OCI-LY7 (cell line): ENCODE data around the gene MTCH2. TPM values are rescaled to one million over a fixed set of nuclear protein-coding genes. Genes with fewer than 3 reads are reported as not detected.

ENCODE experiments used
- BruUV-seq: library from RNA; stranded (reverse); fragments of 400-500 nt; replicated peaks from 2 replicates; lab custom pipeline; 2021; lab: Mats Ljungman, UMichigan
- CTCF ChIA-PET: fragments of 300-600 bp; sonication (Branson Sonifier 250); formaldehyde crosslinking; loops from one replicate; lab custom pipeline; 2022; ENCODE audit warnings: antibody characterized with exemption; ENCODE audit not compliant: unreplicated experiment; lab: Charles Lee
- POLR2A ChIA-PET: fragments of 300-600 bp; sonication (Branson Sonifier 250); formaldehyde crosslinking; loops from one replicate; lab custom pipeline; 2022; ENCODE audit warnings: antibody characterized with exemption; lab: Charles Lee
- DNase-seq: peaks from one replicate; pipeline ENCODE4 v3.0.0-alpha.2; 2015; ENCODE audit warnings: low spot score
- H2AFZ ChIP-seq: fragments of 200-600 bp; sonication (generic), shearing (Covaris generic); 2 replicates; pipeline ENCODE4 v1.6.1; 2014; ENCODE audit warnings: mild to moderate bottlenecking, antibody characterized with exemption, low read length, moderate library complexity
- H3K27ac ChIP-seq: fragments of 200-600 bp; sonication (generic); 2 replicates; pipeline ENCODE4 v1.5.1; 2014; ENCODE audit warnings: mixed run types, low read depth, mild to moderate bottlenecking, moderate library complexity, low read length, inconsistent platforms; ENCODE audit not compliant: poor library complexity, severe bottlenecking
- H3K36me3 ChIP-seq: fragments of 200-600 bp; sonication (generic); 2 replicates; pipeline ENCODE4 v1.6.1; 2014; ENCODE audit warnings: mild to moderate bottlenecking, antibody characterized with exemption, low read length, moderate library complexity, mixed read lengths; ENCODE audit not compliant: insufficient read depth
- H3K4me1 ChIP-seq: fragments of 200-600 bp; sonication (generic); 2 replicates; pipeline ENCODE4 v1.5.1; 2014; ENCODE audit warnings: mild to moderate bottlenecking, low read length; ENCODE audit not compliant: insufficient read depth, poor library complexity, severe bottlenecking
- H3K4me2 ChIP-seq: fragments of 200-600 bp; sonication (generic); 2 replicates; pipeline ENCODE4 v1.6.1; 2014; ENCODE audit warnings: mild to moderate bottlenecking, low read length
- H3K4me3 ChIP-seq: fragments of 200-600 bp; sonication (generic); 2 replicates; pipeline ENCODE4 v1.5.1; 2014; ENCODE audit warnings: mild to moderate bottlenecking, low read depth, low read length; ENCODE audit not compliant: poor library complexity, severe bottlenecking
- H3K79me2 ChIP-seq: fragments of 200-600 bp; sonication (generic); 2 replicates; pipeline ENCODE4 v1.6.1; 2016; ENCODE audit warnings: low read depth, mild to moderate bottlenecking, low read length, moderate library complexity, mixed read lengths; ENCODE audit not compliant: insufficient read depth
- H3K9me2 ChIP-seq: fragments of 200-600 bp; sonication (generic); 2 replicates; pipeline ENCODE4 v1.6.1; 2016; ENCODE audit warnings: mild to moderate bottlenecking, low read length, mixed read lengths; ENCODE audit not compliant: insufficient read depth
- H3K9me3 ChIP-seq: fragments of 200-600 bp; sonication (generic); 2 replicates; pipeline ENCODE4 v1.6.1; 2014; ENCODE audit warnings: mild to moderate bottlenecking, mixed run types, low read length, mixed read lengths
- H4K20me1 ChIP-seq: fragments of 200-600 bp; sonication (generic); 2 replicates; pipeline ENCODE4 v1.6.1; 2014; ENCODE audit warnings: mild to moderate bottlenecking, antibody characterized with exemption, low read length, moderate library complexity, mixed read lengths; ENCODE audit not compliant: insufficient read depth
- EZH2phosphoT487 ChIP-seq: fragments of 200-600 bp; sonication (generic); IDR thresholded peaks from 2 replicates; pipeline ENCODE4 v1.6.1; 2018; ENCODE audit warnings: low read depth, borderline replicate concordance, mild to moderate bottlenecking, mixed run types, antibody characterized with exemption, low read length, moderate library complexity, mixed read lengths
- intact Hi-C: fragments of 100-400 bp; cut with micrococcal nuclease; formaldehyde crosslinking; loops from one replicate; pipeline ENCODE4 v1.10.0; 2022; ENCODE audit not compliant: unreplicated experiment
- total RNA-seq, 2 experiments: library from RNA; depleted of rRNA in 1 of 2; stranded (reverse); fragments of >200 nt in 1 of 2; shearing (Covaris generic) in 1 of 2; gene quantifications; 2 replicates each; pipeline ENCODE4 v1.2.3, GENCODE V29; 2014 to 2022
- TF ChIP-seq, protein P1 (sequence below): fragments of 200-600 bp; sonication (generic); conservative IDR thresholded peaks from 2 replicates; pipeline ENCODE4 v1.5.1; 2014; ENCODE audit warnings: mild to moderate bottlenecking, antibody characterized with exemption, low read length, moderate library complexity, mixed read lengths

Gene MTCH2
- total RNA-seq, 2 experiments from 2014 or later = 64.8 to 119 TPM

DNA sequence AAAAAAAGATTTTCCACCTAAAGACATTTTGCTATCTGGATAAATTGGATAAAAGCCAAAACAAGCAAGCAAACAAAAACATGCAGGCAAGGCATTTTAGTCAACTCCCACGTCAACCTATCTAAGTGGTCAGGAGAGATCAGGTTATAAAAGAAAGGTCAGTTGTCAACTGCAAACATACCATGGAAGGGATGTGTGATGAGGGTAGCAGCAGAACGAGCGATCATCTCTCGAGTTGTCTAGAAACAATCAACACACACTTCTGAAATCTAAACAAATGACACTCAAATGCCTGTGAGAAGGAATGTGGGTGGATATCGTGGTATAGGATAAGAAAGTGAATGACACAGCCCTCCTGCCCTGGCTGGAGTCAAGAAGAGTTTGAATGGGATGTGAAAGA lies 10.9 kb downstream of the MTCH2 start:
- H3K79me2 ChIP-seq = no peaks in the 10 kb centered on the region
- peaks cover 91% of the 10 kb centered on the region for H3K36me3 ChIP-seq
- no peak overlapping the region for H3K4me2 ChIP-seq
- H3K9me3 ChIP-seq = no peaks in the 10 kb centered on the region
- no peaks in the 10 kb centered on the region for H4K20me1 ChIP-seq
- no peak overlapping the region for H2AFZ ChIP-seq
- no peak overlapping the region for H3K4me3 ChIP-seq
- H3K4me1 ChIP-seq = no peaks in the 10 kb centered on the region
- CTCF ChIA-PET = no interaction called here
- POLR2A ChIA-PET = interaction anchor here (0.7 kb wide), 1 partner anchor 11 kb away, joined by 3 read pairs; no protein-coding TSS in a partner anchor
- no peak for TF ChIP-seq EZH2phosphoT487
- TF ChIP-seq, protein P1, sequence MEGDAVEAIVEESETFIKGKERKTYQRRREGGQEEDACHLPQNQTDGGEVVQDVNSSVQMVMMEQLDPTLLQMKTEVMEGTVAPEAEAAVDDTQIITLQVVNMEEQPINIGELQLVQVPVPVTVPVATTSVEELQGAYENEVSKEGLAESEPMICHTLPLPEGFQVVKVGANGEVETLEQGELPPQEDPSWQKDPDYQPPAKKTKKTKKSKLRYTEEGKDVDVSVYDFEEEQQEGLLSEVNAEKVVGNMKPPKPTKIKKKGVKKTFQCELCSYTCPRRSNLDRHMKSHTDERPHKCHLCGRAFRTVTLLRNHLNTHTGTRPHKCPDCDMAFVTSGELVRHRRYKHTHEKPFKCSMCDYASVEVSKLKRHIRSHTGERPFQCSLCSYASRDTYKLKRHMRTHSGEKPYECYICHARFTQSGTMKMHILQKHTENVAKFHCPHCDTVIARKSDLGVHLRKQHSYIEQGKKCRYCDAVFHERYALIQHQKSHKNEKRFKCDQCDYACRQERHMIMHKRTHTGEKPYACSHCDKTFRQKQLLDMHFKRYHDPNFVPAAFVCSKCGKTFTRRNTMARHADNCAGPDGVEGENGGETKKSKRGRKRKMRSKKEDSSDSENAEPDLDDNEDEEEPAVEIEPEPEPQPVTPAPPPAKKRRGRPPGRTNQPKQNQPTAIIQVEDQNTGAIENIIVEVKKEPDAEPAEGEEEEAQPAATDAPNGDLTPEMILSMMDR = no peak
- H3K9me2 ChIP-seq = no peaks in the 10 kb centered on the region
- intact Hi-C loops = no loop called here
- no peak overlapping the region for H3K27ac ChIP-seq
- no TSS peak for BruUV-seq
- no peak for DNase-seq

- H3K4me3 ChIP-seq = no peak overlapping the region
- CTCF ChIA-PET = no interaction called here
- H3K27ac ChIP-seq = no peak overlapping the region
- no peaks in the 10 kb centered on the region for H4K20me1 ChIP-seq
- H3K36me3 ChIP-seq = peaks cover 89% of the 10 kb centered on the region
- BruUV-seq = no TSS peak
- H3K9me2 ChIP-seq = no peaks in the 10 kb centered on the region
- H3K9me3 ChIP-seq = no peaks in the 10 kb centered on the region
- TF ChIP-seq EZH2phosphoT487 = no peak
- TF ChIP-seq, protein P1 = no peak
- no peaks in the 10 kb centered on the region for H3K79me2 ChIP-seq
- POLR2A ChIA-PET = interaction anchor here (0.7 to 1.1 kb wide), 3 partner anchors 9 to 54 kb away, joined by 3 to 4 read pairs (median 3); no protein-coding TSS in a partner anchor
- intact Hi-C loops = no loop called here
- H3K4me2 ChIP-seq = no peak overlapping the region
- no peak for DNase-seq
- no peak overlapping the region for H2AFZ ChIP-seq
- H3K4me1 ChIP-seq = no peaks in the 10 kb centered on the region
These were observed 14.3 kb downstream of the MTCH2 start for GRCh38 chr11:47628026-47628425.

DNA sequence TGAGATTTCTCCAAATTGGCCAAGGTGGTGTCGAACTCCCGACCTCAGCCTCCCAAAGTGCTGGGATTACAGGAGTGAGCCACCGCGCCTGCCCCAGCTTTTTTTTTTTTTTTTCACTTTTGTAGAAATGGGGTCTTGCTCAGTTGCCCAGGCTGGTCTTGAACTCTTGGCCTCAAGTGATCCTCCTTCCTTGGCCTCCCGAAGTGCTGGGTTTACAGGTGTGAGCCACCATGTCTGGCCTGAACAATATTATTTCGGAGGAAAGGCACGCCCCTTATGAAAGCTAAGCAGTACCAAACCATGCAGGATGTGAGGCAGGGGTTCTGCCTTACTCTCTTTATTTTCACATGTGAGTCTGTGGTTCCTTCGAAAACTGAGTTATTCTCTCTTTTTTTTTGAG lies 16.1 kb downstream of the MTCH2 start:
- H3K36me3 ChIP-seq = peaks cover 91% of the 10 kb centered on the region
- H3K4me3 ChIP-seq = no peak overlapping the region
- H3K9me2 ChIP-seq = no peaks in the 10 kb centered on the region
- H3K4me1 ChIP-seq = no peaks in the 10 kb centered on the region
- no peak for DNase-seq
- H3K27ac ChIP-seq = no peak overlapping the region
- ChIA-PET CTCF (no interaction called here), POLR2A (interaction anchor here (0.6 to 0.7 kb wide), 3 partner anchors 15 to 122 kb away, joined by 3 to 4 read pairs (median 3); partner anchors contain the start of genes KBTBD4 and NDUFS3)
- no peaks in the 10 kb centered on the region for H4K20me1 ChIP-seq
- no peak for TF ChIP-seq EZH2phosphoT487
- TF ChIP-seq, protein P1 = no peak
- H3K4me2 ChIP-seq = no peak overlapping the region
- no peak overlapping the region for H2AFZ ChIP-seq
- intact Hi-C loops = no loop called here
- no TSS peak for BruUV-seq
- H3K79me2 ChIP-seq = no peaks in the 10 kb centered on the region
- no peaks in the 10 kb centered on the region for H3K9me3 ChIP-seq
